Endodermal cell (in vitro differentiated cells): ENCODE data around the gene SLC38A10. TPM values are rescaled to one million over a fixed set of nuclear protein-coding genes. Genes with fewer than 3 reads are reported as not detected.

Experiments used
- DNase-seq: peaks from one replicate; pipeline ENCODE4 v3.0.0-alpha.2; 2017
- H3K27ac ChIP-seq: 2 replicates; pipeline ENCODE4 v1.5.1; 2013; ENCODE audit warnings: mild to moderate bottlenecking, low read depth, low read length, moderate library complexity
- H3K27me3 ChIP-seq: 2 replicates; pipeline ENCODE4 v1.6.1; 2013; ENCODE audit warnings: mild to moderate bottlenecking, low read length, moderate library complexity; ENCODE audit not compliant: insufficient read depth, control insufficient read depth, poor library complexity, severe bottlenecking
- H3K36me3 ChIP-seq: 2 replicates; pipeline ENCODE4 v1.7.0; 2013; ENCODE audit warnings: mild to moderate bottlenecking, low read length, moderate library complexity; ENCODE audit not compliant: control insufficient read depth, insufficient read depth
- H3K4me1 ChIP-seq: one replicate; pipeline ENCODE4 v1.7.0; 2013; ENCODE audit warnings: low read length; ENCODE audit not compliant: control insufficient read depth, insufficient read depth
- H3K4me3 ChIP-seq: 2 replicates; pipeline ENCODE4 v1.5.1; 2013; ENCODE audit warnings: mild to moderate bottlenecking, low read length, moderate library complexity
- H3K9ac ChIP-seq: 2 replicates; pipeline ENCODE4 v1.6.1; 2013; ENCODE audit warnings: mild to moderate bottlenecking, low read length, moderate library complexity; ENCODE audit not compliant: poor library complexity, severe bottlenecking; ENCODE audit errors: extremely low read depth
- H3K9me3 ChIP-seq: 2 replicates; pipeline ENCODE4 v1.6.1; 2013; ENCODE audit warnings: mild to moderate bottlenecking, low read length, moderate library complexity; ENCODE audit not compliant: control insufficient read depth
- H3K27ac Mint-ChIP-seq: 2 replicates; pipeline ENCODE4 v1.8.0; 2020; ENCODE audit warnings: mixed read lengths
- H3K27me3 Mint-ChIP-seq: 2 replicates; pipeline ENCODE4 v1.8.0; 2021; ENCODE audit warnings: mild to moderate bottlenecking, mixed read lengths; ENCODE audit not compliant: insufficient read depth
- H3K36me3 Mint-ChIP-seq: 2 replicates; pipeline ENCODE4 v1.8.0; 2020; ENCODE audit warnings: low read depth, mixed read lengths
- H3K4me1 Mint-ChIP-seq: 2 replicates; pipeline ENCODE4 v1.8.0; 2020; ENCODE audit warnings: mixed read lengths
- H3K4me3 Mint-ChIP-seq: 2 replicates; pipeline ENCODE4 v1.8.0; 2020; ENCODE audit warnings: mild to moderate bottlenecking, moderate library complexity, mixed read lengths
- H3K9me3 Mint-ChIP-seq: 2 replicates; pipeline ENCODE4 v1.8.0; 2020; ENCODE audit warnings: mild to moderate bottlenecking, mixed read lengths
- CTCF ChIP-seq: fragments of 200-600 bp; sonication (generic); conservative IDR thresholded peaks from 2 replicates; pipeline ENCODE4 v1.5.0; 2021; ENCODE audit warnings: antibody characterized with exemption, mild to moderate bottlenecking
- WGBS, 2 experiments: methylation state at CpG; one replicate each; pipeline versions ENCODE4 v1.1.5 to v1.1.7; 2013; ENCODE audit warnings: missing lambda C conversion rate in 2 of 2, mixed read lengths in 1 of 2; ENCODE audit not compliant: insufficient coverage in 1 of 2, insufficient read length in 1 of 2; 5-methylcytosine and 5-hydroxymethylcytosine counted together
- total RNA-seq, 2 donors: library from RNA; stranded (reverse); fragmentation: NEBNext Ultra II Directional in 1 of 2; extraction: Animal tissue kit (Norgen Biotek cat#: 25700) in 1 of 2; gene quantifications; 2 replicates in 1 of 2; 3 replicates in 1 of 2; pipeline ENCODE4 v1.2.1, GENCODE V29; 2021

The SLC38A10 gene
- total RNA-seq, 2 donors from 2014 or later, result 60.2 to 90.3 TPM

DNA sequence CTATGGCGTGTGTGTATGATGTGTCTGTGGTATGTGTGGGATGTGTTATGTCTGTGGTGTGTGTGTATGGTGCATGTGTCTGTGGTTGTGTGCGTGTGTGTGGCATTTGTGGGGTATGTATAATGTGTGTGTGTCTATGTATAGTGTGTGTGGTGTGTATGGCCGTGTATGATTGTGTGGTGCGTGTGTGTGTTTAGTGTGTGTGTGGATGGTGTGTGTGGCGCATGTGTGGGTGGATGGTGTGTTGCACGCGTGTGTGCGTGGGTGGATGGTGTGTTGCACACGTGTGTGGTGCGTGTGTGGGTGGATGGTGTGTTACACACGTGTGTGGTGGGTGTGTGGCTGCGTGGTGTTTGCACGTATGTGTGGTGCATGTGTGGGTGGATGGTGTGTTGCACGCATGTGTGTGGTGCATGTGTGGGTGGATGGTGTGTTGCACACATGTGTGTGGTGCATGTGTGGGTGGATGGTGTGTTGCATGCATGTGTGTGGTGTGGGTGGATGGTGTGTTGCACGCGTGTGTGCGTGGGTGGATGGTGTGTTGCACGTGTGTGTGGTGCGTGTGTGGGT, 5.6 kb upstream of the SLC38A10 start:
- no peak for DNase-seq
- Histone ChIP-seq H3K36me3 (no peaks in the 10 kb centered on the region), H3K9me3 (no peaks in the 10 kb centered on the region), H3K4me3 (no peak overlapping the region), H3K9ac (no peak overlapping the region), H3K27ac (no peak overlapping the region), H3K4me1 (no peaks in the 10 kb centered on the region), H3K27me3 (no peaks in the 10 kb centered on the region)
- H3K27ac Mint-ChIP-seq, result no peak overlapping the region
- no peak overlapping the region for H3K4me3 Mint-ChIP-seq
- no peaks in the 10 kb centered on the region for H3K27me3 Mint-ChIP-seq
- no peaks in the 10 kb centered on the region for H3K36me3 Mint-ChIP-seq
- WGBS, 2 experiments, result 89 to 90% methylated on average over 2 to 14 of the region's 19 CpGs
- peaks cover 8% of the 10 kb centered on the region for H3K4me1 Mint-ChIP-seq
- no peaks in the 10 kb centered on the region for H3K9me3 Mint-ChIP-seq
- TF ChIP-seq CTCF, result no peak

DNA sequence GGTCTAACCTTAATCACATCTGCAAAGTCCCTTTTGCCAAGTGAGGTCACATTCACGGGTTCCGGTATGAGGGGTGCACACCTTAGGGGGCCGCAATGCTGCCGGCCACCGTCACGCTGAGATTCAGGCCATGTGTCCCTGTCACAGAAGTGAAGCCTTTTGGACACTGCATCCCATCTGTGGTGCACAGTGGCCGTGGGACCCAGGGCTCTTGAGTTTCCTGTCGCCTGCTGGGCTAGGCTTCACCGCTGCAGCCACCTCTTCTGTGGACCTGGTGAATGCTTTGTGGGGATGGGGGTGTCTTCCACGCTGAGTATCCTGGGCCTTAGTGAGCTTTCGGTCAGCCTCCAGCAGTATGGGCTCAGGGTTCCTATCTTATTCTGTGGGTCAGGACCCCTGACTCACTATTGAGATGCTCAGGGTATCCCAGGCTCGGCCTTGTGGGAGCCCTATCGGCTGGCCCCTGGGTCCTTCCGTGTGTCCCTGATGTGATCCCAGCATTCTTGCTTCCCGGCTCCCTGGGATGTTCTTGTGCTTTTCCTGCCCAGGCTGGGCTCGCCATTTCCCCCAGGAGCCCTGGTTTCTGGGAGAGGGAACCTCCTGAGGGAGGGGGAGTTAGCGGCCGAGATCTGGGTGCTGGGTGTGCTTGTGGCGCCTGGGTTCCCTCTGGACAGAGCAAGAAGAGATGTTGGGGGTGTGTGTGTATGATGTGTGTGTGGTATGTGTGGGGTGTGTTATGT, 4.9 kb upstream of the SLC38A10 start:
- Histone ChIP-seq H3K27ac (no peak overlapping the region), H3K9ac (no peak overlapping the region), H3K27me3 (no peaks in the 10 kb centered on the region), H3K4me3 (no peak overlapping the region), H3K4me1 (no peaks in the 10 kb centered on the region), H3K9me3 (no peaks in the 10 kb centered on the region), H3K36me3 (no peaks in the 10 kb centered on the region)
- Mint-ChIP-seq H3K4me3 (no peak overlapping the region), H3K36me3 (no peaks in the 10 kb centered on the region), H3K27me3 (no peaks in the 10 kb centered on the region), H3K27ac (no peak overlapping the region), H3K4me1 (peaks cover 6% of the 10 kb centered on the region), H3K9me3 (no peaks in the 10 kb centered on the region)
- 92 to 95% methylated on average over 12 to 19 of the region's 19 CpGs for WGBS, 2 experiments
- no peak for TF ChIP-seq CTCF
- no peak for DNase-seq

DNA sequence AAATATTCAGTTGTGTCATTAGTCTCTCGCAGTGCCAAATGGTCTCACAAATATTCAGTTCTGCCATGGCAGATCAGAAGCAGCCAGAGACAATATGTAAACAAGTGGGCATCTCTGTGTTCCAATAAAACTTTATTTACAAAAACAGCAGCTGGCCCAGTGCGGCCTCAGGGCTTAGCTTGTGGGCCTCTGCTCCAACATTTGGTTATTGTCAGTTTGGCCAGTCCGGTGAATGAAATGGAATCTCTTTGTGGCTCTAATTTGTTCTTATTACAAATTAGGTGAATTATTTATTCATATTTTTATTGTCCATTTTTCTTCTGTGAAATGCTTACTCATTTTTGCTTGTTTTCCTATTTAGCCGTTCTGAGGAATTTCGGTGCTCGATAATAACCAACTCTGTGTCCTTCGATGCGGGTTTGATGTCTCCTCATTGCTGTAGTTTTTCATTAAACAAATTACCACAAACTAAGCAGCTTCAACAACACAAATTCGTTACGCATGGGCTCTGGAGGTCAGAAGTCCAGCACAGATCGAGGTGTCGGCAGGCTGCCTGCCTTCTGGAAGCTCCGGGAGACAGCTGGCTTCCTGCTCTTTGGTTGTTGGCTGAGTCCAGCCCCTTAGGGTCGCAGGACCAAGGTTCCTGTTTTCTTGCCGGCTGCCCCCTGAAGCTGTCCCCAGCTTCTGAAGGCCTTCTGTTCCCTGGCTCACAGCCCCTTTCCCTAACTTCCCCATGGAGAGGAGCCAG, 4.1 kb upstream of the SLC38A10 start:
- no peaks in the 10 kb centered on the region for H3K36me3 ChIP-seq
- no peak overlapping the region for H3K4me3 ChIP-seq
- no peak overlapping the region for H3K9ac ChIP-seq
- 91 to 93% methylated on average over 13 to 15 of the region's 15 CpGs for WGBS, 2 experiments
- Mint-ChIP-seq H3K4me3 (no peak overlapping the region), H3K4me1 (peaks cover 9% of the 10 kb centered on the region), H3K9me3 (no peaks in the 10 kb centered on the region), H3K27me3 (no peaks in the 10 kb centered on the region), H3K36me3 (no peaks in the 10 kb centered on the region), H3K27ac (no peak overlapping the region)
- H3K9me3 ChIP-seq, result no peaks in the 10 kb centered on the region
- no peaks in the 10 kb centered on the region for H3K27me3 ChIP-seq
- no peak overlapping the region for H3K27ac ChIP-seq
- DNase-seq, result no peak
- no peak for TF ChIP-seq CTCF
- no peaks in the 10 kb centered on the region for H3K4me1 ChIP-seq
